ENCODE measurements around the gene PRR36.

The PRR36 gene

DNA sequence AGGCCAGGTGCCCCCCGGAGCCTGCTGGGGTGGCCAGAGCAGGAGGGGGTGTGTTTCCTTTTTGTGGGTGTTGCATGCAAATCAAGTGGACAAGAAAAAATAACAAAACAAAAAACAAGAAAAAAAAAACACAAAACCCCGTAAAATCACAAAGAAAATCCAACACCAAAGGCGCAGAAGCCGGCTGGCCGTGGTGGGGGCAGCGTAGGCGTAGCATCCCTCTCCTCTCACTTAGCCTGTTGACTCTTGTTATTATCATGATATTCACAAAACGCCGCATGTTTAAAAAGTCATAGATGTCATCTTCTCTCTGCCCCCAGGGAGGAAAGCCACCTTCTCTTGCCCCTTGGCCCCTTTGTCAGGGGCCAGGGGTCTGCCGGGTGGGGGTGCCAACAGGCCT lies 39.5 kb upstream of the PRR36 start:
- DNase-seq (ENCODE audit: low spot score): no peak
- no peak for FAIRE-seq

GRCh38 chr19:7912697-7913564 lies 38.7 kb upstream of the PRR36 start:
- no peak for FAIRE-seq
- no peak for DNase-seq (ENCODE audit: low spot score)

- DNase-seq (ENCODE audit: low spot score) (no peak), FAIRE-seq (no peak)
Observed at GRCh38 chr19:7912144-7912696, 38.0 kb upstream of the PRR36 start.

DNA sequence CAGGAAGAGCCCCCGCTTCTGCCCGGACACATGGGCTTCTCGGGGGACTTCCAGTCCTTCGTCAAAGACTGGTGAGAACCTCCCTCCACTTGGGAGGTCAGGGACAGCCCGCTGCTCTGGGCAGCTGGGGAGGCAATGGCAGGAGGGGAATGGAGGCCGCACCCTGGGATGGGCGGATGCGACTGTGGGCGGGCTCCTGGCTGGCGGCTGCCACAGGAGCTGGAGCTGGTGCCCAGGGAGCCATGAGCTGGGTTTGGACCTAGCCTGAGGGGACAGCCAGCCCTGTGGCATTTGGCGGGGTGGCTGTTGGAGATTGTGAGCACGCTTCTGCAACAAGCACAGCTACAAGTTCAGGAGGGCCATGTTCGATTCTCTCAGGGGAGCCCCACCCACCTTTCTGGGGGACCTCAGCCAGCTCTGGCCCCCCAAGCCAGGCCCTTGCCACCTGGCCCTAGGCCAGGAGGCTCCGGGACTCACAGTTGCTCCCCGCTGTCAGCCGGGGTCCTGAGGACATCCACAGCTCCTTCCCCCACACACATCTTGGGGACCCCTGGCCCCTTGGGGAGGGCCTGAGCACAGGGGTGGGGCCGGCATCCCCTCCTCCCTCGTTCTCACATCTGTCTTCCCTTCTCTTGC lies 37.4 kb upstream of the PRR36 start:
- DNase-seq (ENCODE audit: low spot score): no peak
- FAIRE-seq: no peak

DNA sequence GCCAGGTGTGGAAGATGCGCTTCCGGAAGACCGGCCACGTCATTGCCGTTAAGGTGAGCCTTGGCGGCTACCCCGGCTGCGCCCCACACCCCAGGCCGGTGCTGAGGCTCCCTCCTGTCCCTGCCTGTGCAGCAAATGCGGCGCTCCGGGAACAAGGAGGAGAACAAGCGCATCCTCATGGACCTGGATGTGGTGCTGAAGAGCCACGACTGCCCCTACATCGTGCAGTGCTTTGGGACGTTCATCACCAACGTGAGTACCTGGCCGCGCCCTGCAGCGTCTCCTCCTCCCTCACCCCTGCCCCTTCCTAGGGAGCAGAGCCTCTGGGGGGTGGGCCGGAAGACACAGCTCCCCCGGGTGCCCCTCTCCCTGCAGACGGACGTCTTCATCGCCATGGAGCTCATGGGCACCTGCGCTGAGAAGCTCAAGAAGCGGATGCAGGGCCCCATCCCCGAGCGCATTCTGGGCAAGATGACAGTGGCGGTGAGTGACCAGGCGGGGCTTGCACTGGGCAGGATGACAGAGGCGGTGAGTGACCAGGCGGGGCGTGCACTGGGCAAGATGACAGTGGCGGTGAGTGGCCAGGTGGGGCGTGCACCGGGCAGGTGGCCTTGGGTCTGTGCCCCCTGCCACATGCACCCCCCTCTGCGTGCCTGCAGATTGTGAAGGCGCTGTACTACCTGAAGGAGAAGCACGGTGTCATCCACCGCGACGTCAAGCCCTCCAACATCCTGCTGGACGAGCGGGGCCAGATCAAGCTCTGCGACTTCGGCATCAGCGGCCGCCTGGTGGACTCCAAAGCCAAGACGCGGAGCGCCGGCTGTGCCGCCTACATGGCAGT lies 36.4 kb upstream of the PRR36 start:
- FAIRE-seq (no peak), DNase-seq (ENCODE audit: low spot score) (no peak)

GRCh38 chr19:7909471-7910067 lies 35.4 kb upstream of the PRR36 start:
- no peak for FAIRE-seq

DNA sequence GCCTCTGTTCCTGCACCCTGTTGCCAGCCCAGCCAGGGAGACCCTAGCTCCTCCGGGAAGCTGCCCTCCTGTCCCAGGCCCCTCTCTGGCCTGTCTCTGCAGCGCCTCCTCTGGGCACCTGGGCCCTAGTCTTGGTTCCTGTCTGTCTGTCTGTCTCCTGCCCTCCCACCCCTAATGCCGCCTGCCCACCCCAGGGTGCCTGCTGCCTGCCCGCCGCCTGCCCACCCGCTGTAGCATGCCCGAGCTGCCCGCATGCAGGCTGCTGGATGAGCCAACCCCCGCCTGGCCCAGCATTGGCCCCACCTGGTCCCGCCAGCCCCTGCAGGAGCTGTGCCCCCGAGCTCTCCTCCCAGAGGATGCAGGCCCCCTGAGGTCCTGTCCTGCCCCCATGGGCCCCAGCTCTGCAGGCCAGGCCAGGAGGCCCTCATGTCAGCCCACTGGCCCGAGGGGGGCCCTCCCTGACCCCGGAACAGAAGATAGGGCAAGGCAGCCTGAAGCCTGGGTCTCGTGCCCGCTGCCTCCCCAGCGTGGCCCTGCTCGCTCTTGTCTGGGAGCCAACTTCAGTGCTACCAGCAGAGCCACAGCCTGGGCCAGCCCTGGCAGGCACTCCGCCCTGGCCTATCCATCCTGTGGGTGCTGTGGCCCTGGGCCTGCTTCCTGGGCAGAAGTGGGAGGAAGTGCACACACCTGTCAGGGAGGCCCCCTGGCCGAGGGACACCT lies 34.7 kb upstream of the PRR36 start:
- no peak for DNase-seq (ENCODE audit: low spot score)
- no peak for FAIRE-seq

More at GRCh38 chr19:7909471-7910067, 35.4 kb upstream of the PRR36 start:
- no peak for DNase-seq (ENCODE audit: low spot score)

DNA sequence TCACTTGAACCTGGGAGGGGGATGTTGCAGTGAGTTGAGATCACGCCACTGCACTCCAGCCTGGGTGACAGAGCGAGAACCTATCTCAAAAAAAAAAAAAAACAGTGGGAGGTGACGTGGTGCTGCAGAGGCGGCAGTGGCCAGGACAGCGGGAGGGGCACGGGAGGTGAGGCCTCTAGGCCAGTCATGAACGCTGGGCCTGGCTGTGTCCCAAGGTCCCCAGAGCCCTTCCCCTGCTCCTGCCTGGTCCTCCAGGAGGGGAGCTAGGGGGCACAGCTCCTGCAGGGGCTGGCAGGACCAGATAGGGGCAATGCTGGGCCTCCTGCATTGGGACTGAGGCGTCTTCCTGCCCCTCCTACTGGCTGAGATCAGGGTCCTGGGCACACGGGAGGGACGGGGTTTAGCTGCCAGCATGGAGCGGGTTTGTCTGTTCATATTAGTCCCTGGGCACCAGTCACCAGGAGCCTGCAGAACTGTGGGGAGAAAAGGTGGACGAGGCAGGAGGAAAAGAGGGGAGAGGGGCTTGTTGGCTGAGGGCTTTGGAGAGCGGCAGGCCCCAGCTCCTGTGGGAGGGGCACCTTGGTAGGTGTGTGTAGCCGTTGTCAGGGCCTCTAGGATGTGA lies 34.0 kb upstream of the PRR36 start:
- FAIRE-seq (no peak), DNase-seq (ENCODE audit: low spot score) (no peak)

GRCh38 chr19:7907544-7907943 lies 33.4 kb upstream of the PRR36 start:
- no peak for FAIRE-seq

GRCh38 chr19:7907122-7907521 lies 32.9 kb upstream of the PRR36 start:
- DNase-seq (ENCODE audit: low spot score): no peak
- no peak for FAIRE-seq

More at GRCh38 chr19:7907544-7907943, 33.4 kb upstream of the PRR36 start:
- no peak for DNase-seq (ENCODE audit: low spot score)

DNA sequence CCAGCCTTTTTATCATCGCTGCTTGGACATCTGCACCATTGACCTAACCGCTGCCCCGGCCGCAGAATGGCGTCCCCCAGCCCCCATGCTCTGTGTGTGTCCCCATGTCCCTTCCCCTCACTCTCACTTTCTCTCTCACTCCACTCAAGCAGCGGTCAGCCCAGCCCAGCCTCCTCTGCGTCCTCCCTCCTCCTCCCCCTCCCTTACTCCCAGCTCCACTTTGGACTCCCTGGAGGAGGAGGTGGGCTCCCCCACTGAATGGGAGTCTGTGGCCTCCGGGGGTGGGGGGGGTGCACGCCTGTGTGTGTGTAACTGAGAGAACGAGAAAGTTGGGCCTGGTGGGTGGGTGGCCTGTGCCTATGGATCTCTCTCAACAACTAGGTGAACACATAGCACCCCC lies 31.7 kb upstream of the PRR36 start:
- no peak for DNase-seq (ENCODE audit: low spot score)
- no peak for FAIRE-seq

GRCh38 chr19:7905268-7905667 lies 31.1 kb upstream of the PRR36 start:
- DNase-seq (ENCODE audit: low spot score) (no peak), FAIRE-seq (no peak)

DNA sequence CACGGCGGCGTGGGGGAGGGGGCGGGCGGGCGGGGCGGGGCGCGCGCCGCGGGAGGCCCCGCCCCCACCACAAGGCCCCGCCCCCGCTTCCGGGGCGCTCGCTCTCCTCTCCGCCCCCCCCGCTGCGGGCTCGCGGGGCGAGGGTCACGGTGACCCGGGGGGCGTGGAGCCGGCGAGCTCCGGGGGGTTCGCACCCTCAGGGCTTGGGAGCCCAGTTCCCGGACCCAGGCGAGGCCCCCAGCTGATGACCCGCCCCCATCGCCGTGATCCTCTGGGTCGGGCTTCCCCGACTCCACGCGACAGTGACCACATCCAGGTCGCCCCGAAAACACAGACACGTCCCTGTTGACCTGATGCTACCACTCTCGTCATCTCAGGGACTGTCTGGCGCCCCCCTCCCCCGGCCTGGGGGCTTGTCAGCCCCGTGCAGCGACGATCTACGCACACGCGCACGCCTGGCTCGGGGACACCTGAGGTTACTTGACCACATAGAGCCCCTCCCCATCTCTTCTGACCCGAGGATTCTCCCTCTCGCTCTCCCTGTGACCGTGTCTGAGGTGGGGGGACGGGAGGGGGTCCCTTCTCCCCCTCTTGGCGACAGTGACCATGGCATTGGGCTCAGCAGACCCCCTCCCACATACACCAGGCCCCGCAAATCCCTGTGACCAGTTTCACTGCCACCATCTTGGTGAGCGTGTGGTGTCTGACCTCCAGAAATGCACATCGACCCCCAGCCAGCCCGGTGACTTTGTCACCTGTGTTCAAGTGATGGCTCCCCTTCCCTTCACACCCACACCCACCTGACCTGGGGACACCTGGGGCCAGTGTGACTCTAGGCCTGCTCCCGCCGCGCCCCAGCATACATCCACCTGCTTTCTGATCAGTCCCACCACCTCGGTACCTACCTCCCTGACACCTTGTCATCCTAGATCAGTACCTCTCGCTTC lies 30.2 kb upstream of the PRR36 start:
- FAIRE-seq (no peak), DNase-seq (ENCODE audit: low spot score) (no peak)

GRCh38 chr19:7903244-7904073 lies 29.3 kb upstream of the PRR36 start, which contains the start of gene MAP2K7:
Gene MAP2K7 (plus strand): TSS chr19:7903877. CDS start chr19:7903945, 68 bp downstream.
- FAIRE-seq (peak; percentile 88), DNase-seq (ENCODE audit: low spot score) (peak; percentile 99)

DNA sequence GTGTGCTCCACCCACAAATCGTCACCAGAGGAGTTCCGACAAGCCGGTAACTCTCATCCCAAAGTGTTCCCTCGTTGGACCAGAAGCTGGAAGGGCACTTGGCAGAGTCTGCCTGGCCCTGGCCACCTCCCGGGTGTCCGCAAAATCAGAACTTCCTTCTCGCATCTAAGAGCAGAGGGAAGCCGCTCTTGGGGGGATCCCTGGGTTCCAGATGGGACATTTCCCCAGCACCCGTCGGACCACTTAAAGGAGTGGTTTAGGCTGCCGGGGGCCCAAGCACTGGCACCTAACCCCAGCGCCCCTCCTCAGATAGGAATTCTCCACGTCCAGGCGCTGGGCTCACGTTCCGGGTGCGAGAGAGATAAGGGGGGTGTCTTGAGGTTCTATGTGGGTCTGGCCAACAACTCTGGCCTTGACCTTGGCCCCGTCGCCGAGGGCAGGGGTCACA lies 28.6 kb upstream of the PRR36 start:
- FAIRE-seq (no peak), DNase-seq (ENCODE audit: low spot score) (no peak)

DNA sequence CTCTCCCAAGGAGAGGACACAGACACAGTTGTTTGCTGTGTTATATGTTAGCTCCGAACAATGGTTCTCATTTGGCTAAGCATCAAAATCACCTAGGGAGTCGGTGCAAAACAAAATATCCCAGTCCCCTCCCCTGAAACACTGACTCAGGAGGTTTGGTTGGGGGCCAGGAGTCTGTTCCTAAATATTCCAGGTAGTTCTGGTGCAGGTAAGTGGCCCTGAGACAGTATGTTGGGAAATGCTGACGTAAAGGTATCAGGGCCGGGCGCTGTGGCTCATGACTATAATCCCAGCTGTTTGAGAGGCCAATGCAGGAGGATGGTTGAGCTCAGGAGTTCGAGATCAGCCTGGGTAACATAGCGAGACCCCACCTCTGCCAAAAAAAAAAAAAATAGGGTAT lies 27.1 kb upstream of the PRR36 start:
- DNase-seq (ENCODE audit: low spot score) (no peak), FAIRE-seq (no peak)

GRCh38 chr19:7900931-7901330 lies 26.7 kb upstream of the PRR36 start:
- DNase-seq (ENCODE audit: low spot score): no peak
- FAIRE-seq: no peak

DNA sequence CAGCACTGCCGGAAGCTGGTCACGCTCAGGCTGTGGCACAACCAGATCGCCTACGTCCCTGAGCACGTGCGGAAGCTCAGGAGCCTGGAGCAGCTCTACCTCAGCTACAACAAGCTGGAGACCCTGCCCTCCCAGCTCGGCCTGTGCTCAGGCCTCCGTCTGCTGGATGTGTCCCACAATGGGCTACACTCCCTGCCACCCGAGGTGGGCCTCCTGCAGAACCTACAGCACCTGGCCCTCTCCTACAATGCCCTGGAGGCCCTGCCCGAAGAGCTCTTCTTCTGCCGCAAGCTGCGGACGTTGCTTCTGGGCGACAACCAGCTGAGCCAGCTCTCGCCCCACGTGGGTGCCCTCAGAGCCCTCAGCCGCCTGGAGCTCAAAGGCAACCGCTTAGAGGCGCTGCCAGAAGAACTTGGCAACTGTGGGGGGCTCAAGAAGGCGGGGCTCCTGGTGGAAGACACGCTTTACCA lies 26.2 kb upstream of the PRR36 start:
- no peak for FAIRE-seq

More for the DNA sequence above, 26.2 kb upstream of the PRR36 start:
- DNase-seq (ENCODE audit: low spot score): no peak
